Activated CD8-positive, alpha-beta memory T cell treated with anti-CD3 and anti-CD28 coated beads, Interleukin-2, amount 50 U/mL, for 24 hours (primary cell): Measurements from ENCODE around the gene INSYN2A.

Source experiments
- DNase-seq: peaks from one replicate; pipeline ENCODE4 v3.0.0-alpha.2; 2020; ENCODE audit errors: extremely low read depth

INSYN2A gene

GRCh38 chr10:127195041-127195506 is 1.3 kb downstream of the INSYN2A start:
- no peak for DNase-seq

- no peak for DNase-seq
Measured at GRCh38 chr10:127194599-127194998, 1.8 kb downstream of the INSYN2A start.

GRCh38 chr10:127194111-127194510 is 2.3 kb downstream of the INSYN2A start:
- no peak for DNase-seq

- DNase-seq: no peak
Measured at GRCh38 chr10:127193125-127193524, 3.3 kb downstream of the INSYN2A start.

- no peak for DNase-seq
Measured at GRCh38 chr10:127190427-127190826, 6.0 kb downstream of the INSYN2A start.

GRCh38 chr10:127189226-127189625 is 7.2 kb downstream of the INSYN2A start:
- DNase-seq: no peak

- DNase-seq: no peak
Measured at GRCh38 chr10:127186813-127187212, 9.6 kb downstream of the INSYN2A start.

GRCh38 chr10:127184582-127184981 is 11.8 kb downstream of the INSYN2A start:
- DNase-seq: no peak

- no peak for DNase-seq
Measured at GRCh38 chr10:127182161-127182560, 14.2 kb downstream of the INSYN2A start.

- DNase-seq: no peak
Measured at GRCh38 chr10:127179612-127180250, 16.7 kb downstream of the INSYN2A start.

- no peak for DNase-seq
Measured at GRCh38 chr10:127176649-127177048, 19.7 kb downstream of the INSYN2A start.

GRCh38 chr10:127175357-127176110 is 20.9 kb downstream of the INSYN2A start:
- no peak for DNase-seq

- DNase-seq: no peak
Measured at GRCh38 chr10:127174866-127175265, 21.5 kb downstream of the INSYN2A start.

GRCh38 chr10:127168261-127168660 is 28.1 kb downstream of the INSYN2A start:
- no peak for DNase-seq

GRCh38 chr10:127162841-127163240 is 33.5 kb downstream of the INSYN2A start:
- DNase-seq: no peak

GRCh38 chr10:127161482-127161881 is 34.9 kb downstream of the INSYN2A start:
- DNase-seq: no peak

- no peak for DNase-seq
Measured at GRCh38 chr10:127159648-127160245, 36.6 kb downstream of the INSYN2A start.

GRCh38 chr10:127158662-127159061 is 37.7 kb downstream of the INSYN2A start:
- DNase-seq: no peak

GRCh38 chr10:127157506-127158200 is 38.7 kb downstream of the INSYN2A start:
- DNase-seq: no peak

- no peak for DNase-seq
Measured at GRCh38 chr10:127157089-127157488, 39.3 kb downstream of the INSYN2A start.

GRCh38 chr10:127154831-127155620 is 41.4 kb downstream of the INSYN2A start:
- DNase-seq: no peak
